OCI-LY7 (cell line): ENCODE data around the gene QPRT. TPM values are rescaled to one million over a fixed set of nuclear protein-coding genes. Genes with fewer than 3 reads are reported as not detected.
"Not testable (repeated sequence)": the region's sequence is repeated elsewhere in the genome, so short reads cannot be mapped to it uniquely, and the experiment has no call there.

ENCODE experiments used
- BruUV-seq: library from RNA; stranded (reverse); fragments of 400-500 nt; replicated peaks from 2 replicates; lab custom pipeline; 2021; lab: Mats Ljungman, UMichigan
- CTCF ChIA-PET: fragments of 300-600 bp; sonication (Branson Sonifier 250); formaldehyde crosslinking; loops from one replicate; lab custom pipeline; 2022; ENCODE audit warnings: antibody characterized with exemption; ENCODE audit not compliant: unreplicated experiment; lab: Charles Lee
- POLR2A ChIA-PET: fragments of 300-600 bp; sonication (Branson Sonifier 250); formaldehyde crosslinking; loops from one replicate; lab custom pipeline; 2022; ENCODE audit warnings: antibody characterized with exemption; lab: Charles Lee
- DNase-seq: peaks from one replicate; pipeline ENCODE4 v3.0.0-alpha.2; 2015; ENCODE audit warnings: low spot score
- H2AFZ ChIP-seq: fragments of 200-600 bp; sonication (generic), shearing (Covaris generic); 2 replicates; pipeline ENCODE4 v1.6.1; 2014; ENCODE audit warnings: mild to moderate bottlenecking, antibody characterized with exemption, low read length, moderate library complexity
- H3K27ac ChIP-seq: fragments of 200-600 bp; sonication (generic); 2 replicates; pipeline ENCODE4 v1.5.1; 2014; ENCODE audit warnings: mixed run types, low read depth, mild to moderate bottlenecking, moderate library complexity, low read length, inconsistent platforms; ENCODE audit not compliant: poor library complexity, severe bottlenecking
- H3K36me3 ChIP-seq: fragments of 200-600 bp; sonication (generic); 2 replicates; pipeline ENCODE4 v1.6.1; 2014; ENCODE audit warnings: mild to moderate bottlenecking, antibody characterized with exemption, low read length, moderate library complexity, mixed read lengths; ENCODE audit not compliant: insufficient read depth
- H3K4me1 ChIP-seq: fragments of 200-600 bp; sonication (generic); 2 replicates; pipeline ENCODE4 v1.5.1; 2014; ENCODE audit warnings: mild to moderate bottlenecking, low read length; ENCODE audit not compliant: insufficient read depth, poor library complexity, severe bottlenecking
- H3K4me2 ChIP-seq: fragments of 200-600 bp; sonication (generic); 2 replicates; pipeline ENCODE4 v1.6.1; 2014; ENCODE audit warnings: mild to moderate bottlenecking, low read length
- H3K4me3 ChIP-seq: fragments of 200-600 bp; sonication (generic); 2 replicates; pipeline ENCODE4 v1.5.1; 2014; ENCODE audit warnings: mild to moderate bottlenecking, low read depth, low read length; ENCODE audit not compliant: poor library complexity, severe bottlenecking
- H3K79me2 ChIP-seq: fragments of 200-600 bp; sonication (generic); 2 replicates; pipeline ENCODE4 v1.6.1; 2016; ENCODE audit warnings: low read depth, mild to moderate bottlenecking, low read length, moderate library complexity, mixed read lengths; ENCODE audit not compliant: insufficient read depth
- H3K9me2 ChIP-seq: fragments of 200-600 bp; sonication (generic); 2 replicates; pipeline ENCODE4 v1.6.1; 2016; ENCODE audit warnings: mild to moderate bottlenecking, low read length, mixed read lengths; ENCODE audit not compliant: insufficient read depth
- H3K9me3 ChIP-seq: fragments of 200-600 bp; sonication (generic); 2 replicates; pipeline ENCODE4 v1.6.1; 2014; ENCODE audit warnings: mild to moderate bottlenecking, mixed run types, low read length, mixed read lengths
- H4K20me1 ChIP-seq: fragments of 200-600 bp; sonication (generic); 2 replicates; pipeline ENCODE4 v1.6.1; 2014; ENCODE audit warnings: mild to moderate bottlenecking, antibody characterized with exemption, low read length, moderate library complexity, mixed read lengths; ENCODE audit not compliant: insufficient read depth
- CTCF ChIP-seq: fragments of 200-600 bp; sonication (generic); conservative IDR thresholded peaks from 2 replicates; pipeline ENCODE4 v1.5.1; 2014; ENCODE audit warnings: mild to moderate bottlenecking, antibody characterized with exemption, low read length, moderate library complexity, mixed read lengths
- EZH2phosphoT487 ChIP-seq: fragments of 200-600 bp; sonication (generic); IDR thresholded peaks from 2 replicates; pipeline ENCODE4 v1.6.1; 2018; ENCODE audit warnings: low read depth, borderline replicate concordance, mild to moderate bottlenecking, mixed run types, antibody characterized with exemption, low read length, moderate library complexity, mixed read lengths
- intact Hi-C: fragments of 100-400 bp; cut with micrococcal nuclease; formaldehyde crosslinking; loops from one replicate; pipeline ENCODE4 v1.10.0; 2022; ENCODE audit not compliant: unreplicated experiment
- total RNA-seq, 2 experiments: library from RNA; depleted of rRNA in 1 of 2; stranded (reverse); fragments of >200 nt in 1 of 2; shearing (Covaris generic) in 1 of 2; gene quantifications; 2 replicates each; pipeline ENCODE4 v1.2.3, GENCODE V29; 2014 to 2022

QPRT gene
- total RNA-seq, 2 experiments from 2014 or later = 10.6 to 12.6 TPM

- H3K27ac ChIP-seq, BruUV-seq, H3K9me3 ChIP-seq, H3K9me2 ChIP-seq, H4K20me1 ChIP-seq, H3K79me2 ChIP-seq, CTCF ChIA-PET, H3K36me3 ChIP-seq, H3K4me1 ChIP-seq, H3K4me3 ChIP-seq: not testable (repeated sequence)
- DNase-seq = peak; percentile 66
- Histone ChIP-seq H2AFZ (peak overlapping the region; percentile 41; the same call in 1 of the 2 replicates), H3K4me2 (0 out of 2 replicates have a peak overlapping the region, but pooled peaks have one; percentile 16)
- intact Hi-C loops = loop anchor here (2.0 kb wide), 1 partner anchor 21 kb away; no protein-coding TSS in a partner anchor
- POLR2A ChIA-PET = interaction anchor here (0.7 to 0.9 kb wide), 3 partner anchors 83 to 861 kb away, joined by 3 to 4 read pairs (median 4); no protein-coding TSS in a partner anchor
- peak; percentile 66 for TF ChIP-seq CTCF
Measured at GRCh38 chr16:29721167-29721879, 42.3 kb downstream of the QPRT start.

- BruUV-seq = no TSS peak
- CTCF ChIA-PET = interaction anchor here (0.5 to 0.6 kb wide), 2 partner anchors 9 to 236 kb away, joined by 3 to 6 read pairs; no protein-coding TSS in a partner anchor
- H3K9me2 ChIP-seq = no peaks in the 10 kb centered on the region
- H3K4me2 ChIP-seq = no peak overlapping the region
- TF ChIP-seq CTCF = no peak
- no peak for TF ChIP-seq EZH2phosphoT487
- H3K4me1 ChIP-seq = peaks cover 24% of the 10 kb centered on the region
- H2AFZ ChIP-seq = no peak overlapping the region
- H3K79me2 ChIP-seq = no peaks in the 10 kb centered on the region
- POLR2A ChIA-PET = interaction anchor here (0.6 kb wide), 1 partner anchor 306 kb away, joined by 3 read pairs; no protein-coding TSS in a partner anchor
- intact Hi-C loops = no loop called here
- no peaks in the 10 kb centered on the region for H4K20me1 ChIP-seq
- DNase-seq = no peak
- no peak overlapping the region for H3K4me3 ChIP-seq
- no peaks in the 10 kb centered on the region for H3K9me3 ChIP-seq
- H3K36me3 ChIP-seq = no peaks in the 10 kb centered on the region
- no peak overlapping the region for H3K27ac ChIP-seq
Measured at GRCh38 chr16:29726845-29727377, 47.9 kb downstream of the QPRT start.

- no peaks in the 10 kb centered on the region for H4K20me1 ChIP-seq
- BruUV-seq = no TSS peak
- ChIA-PET CTCF (interaction anchor here (0.6 kb wide), 1 partner anchor 235 kb away, joined by 3 read pairs; no protein-coding TSS in a partner anchor), POLR2A (no interaction called here)
- no peak overlapping the region for H3K4me2 ChIP-seq
- no peaks in the 10 kb centered on the region for H3K36me3 ChIP-seq
- H3K9me2 ChIP-seq = no peaks in the 10 kb centered on the region
- H3K4me3 ChIP-seq = no peak overlapping the region
- H3K4me1 ChIP-seq = peaks cover 29% of the 10 kb centered on the region
- no peak for DNase-seq
- no peak overlapping the region for H3K27ac ChIP-seq
- no peak for TF ChIP-seq EZH2phosphoT487
- no peak for TF ChIP-seq CTCF
- intact Hi-C loops = no loop called here
- no peaks in the 10 kb centered on the region for H3K79me2 ChIP-seq
- H3K9me3 ChIP-seq = no peaks in the 10 kb centered on the region
- H2AFZ ChIP-seq = no peak overlapping the region
Measured at GRCh38 chr16:29727452-29727851, 48.5 kb downstream of the QPRT start.
